Calu3 (cell line): Measurements from ENCODE around the gene KCNK5. TPM values are rescaled to one million over a fixed set of nuclear protein-coding genes. Genes with fewer than 3 reads are reported as not detected.

Experiments
- BruUV-seq: library from RNA; stranded (reverse); fragments of 400-500 nt; replicated peaks from 2 replicates; lab custom pipeline; 2021; lab: Mats Ljungman, UMichigan
- CTCF ChIA-PET: fragments of 300-600 bp; sonication (Branson Sonifier 250); formaldehyde crosslinking; loops from one replicate; lab custom pipeline; 2022; ENCODE audit warnings: antibody characterized with exemption; lab: Charles Lee
- DNase-seq: peaks from one replicate; pipeline ENCODE4 v3.0.0; 2022
- H3K27ac Mint-ChIP-seq: one replicate; pipeline ENCODE4 v1.8.0; 2022; ENCODE audit warnings: mixed read lengths; ENCODE audit not compliant: unreplicated experiment
- H3K27me3 Mint-ChIP-seq: one replicate; pipeline ENCODE4 v1.8.0; 2022; ENCODE audit warnings: mixed read lengths; ENCODE audit not compliant: unreplicated experiment
- H3K36me3 Mint-ChIP-seq: one replicate; pipeline ENCODE4 v1.8.0; 2022; ENCODE audit warnings: mild to moderate bottlenecking, moderate library complexity, mixed read lengths; ENCODE audit not compliant: insufficient read depth, unreplicated experiment
- H3K4me1 Mint-ChIP-seq: one replicate; pipeline ENCODE4 v1.8.0; 2022; ENCODE audit warnings: mild to moderate bottlenecking, low read depth, mixed read lengths; ENCODE audit not compliant: unreplicated experiment
- H3K4me3 Mint-ChIP-seq: one replicate; pipeline ENCODE4 v1.8.0; 2022; ENCODE audit warnings: mild to moderate bottlenecking, low read depth, moderate library complexity, mixed read lengths; ENCODE audit not compliant: unreplicated experiment
- H3K9me3 Mint-ChIP-seq: one replicate; pipeline ENCODE4 v1.8.0; 2022; ENCODE audit warnings: low read depth, mixed read lengths; ENCODE audit not compliant: unreplicated experiment
- intact Hi-C: fragments of 100-400 bp; cut with micrococcal nuclease; formaldehyde crosslinking; loops from one replicate; pipeline ENCODE4 v1.10.0; 2022; ENCODE audit not compliant: unreplicated experiment
- total RNA-seq: library from RNA; stranded (reverse); gene quantifications from 2 replicates; pipeline ENCODE4 v1.2.3, GENCODE V29; 2022
- TF ChIP-seq, protein P1 (sequence below): fragments of 200-600 bp; IDR thresholded peaks from one replicate; pipeline ENCODE4 v1.8.0; 2022; ENCODE audit warnings: antibody characterized with exemption; ENCODE audit not compliant: unreplicated experiment

Gene KCNK5
- total RNA-seq, 1 experiment from 2014 or later: 62.4 TPM

DNA sequence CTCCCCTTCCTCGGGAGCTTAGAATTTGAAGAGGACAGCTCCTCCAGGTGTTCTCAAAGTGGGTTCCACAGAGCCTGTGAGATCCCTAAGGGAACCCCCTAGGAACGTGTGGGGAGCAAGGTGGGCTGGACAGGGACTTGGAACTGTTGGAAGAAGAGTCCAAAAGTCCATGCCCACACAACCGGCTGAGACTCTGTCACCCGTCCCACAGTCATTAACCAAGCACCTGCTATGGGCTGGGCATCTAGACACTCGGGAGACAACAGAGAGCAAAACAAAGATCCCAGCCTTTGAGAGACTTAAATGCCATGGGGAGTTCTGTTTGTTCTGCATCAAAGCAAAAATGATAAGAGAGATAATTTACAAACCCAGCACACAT is 62.4 kb downstream of the KCNK5 start:
- H3K27ac Mint-ChIP-seq: no peak overlapping the region
- CTCF ChIA-PET: interaction anchor here (1.1 to 3.9 kb wide), 5 partner anchors 19 to 143 kb away, joined by 4 to 31 read pairs (median 6); no protein-coding TSS in a partner anchor
- peaks cover 32% of the 10 kb centered on the region for H3K4me1 Mint-ChIP-seq
- no TSS peak for BruUV-seq
- TF ChIP-seq, protein P1, sequence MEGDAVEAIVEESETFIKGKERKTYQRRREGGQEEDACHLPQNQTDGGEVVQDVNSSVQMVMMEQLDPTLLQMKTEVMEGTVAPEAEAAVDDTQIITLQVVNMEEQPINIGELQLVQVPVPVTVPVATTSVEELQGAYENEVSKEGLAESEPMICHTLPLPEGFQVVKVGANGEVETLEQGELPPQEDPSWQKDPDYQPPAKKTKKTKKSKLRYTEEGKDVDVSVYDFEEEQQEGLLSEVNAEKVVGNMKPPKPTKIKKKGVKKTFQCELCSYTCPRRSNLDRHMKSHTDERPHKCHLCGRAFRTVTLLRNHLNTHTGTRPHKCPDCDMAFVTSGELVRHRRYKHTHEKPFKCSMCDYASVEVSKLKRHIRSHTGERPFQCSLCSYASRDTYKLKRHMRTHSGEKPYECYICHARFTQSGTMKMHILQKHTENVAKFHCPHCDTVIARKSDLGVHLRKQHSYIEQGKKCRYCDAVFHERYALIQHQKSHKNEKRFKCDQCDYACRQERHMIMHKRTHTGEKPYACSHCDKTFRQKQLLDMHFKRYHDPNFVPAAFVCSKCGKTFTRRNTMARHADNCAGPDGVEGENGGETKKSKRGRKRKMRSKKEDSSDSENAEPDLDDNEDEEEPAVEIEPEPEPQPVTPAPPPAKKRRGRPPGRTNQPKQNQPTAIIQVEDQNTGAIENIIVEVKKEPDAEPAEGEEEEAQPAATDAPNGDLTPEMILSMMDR: no peak
- H3K9me3 Mint-ChIP-seq: no peaks in the 10 kb centered on the region
- no peaks in the 10 kb centered on the region for H3K27me3 Mint-ChIP-seq
- no peak overlapping the region for H3K4me3 Mint-ChIP-seq
- intact Hi-C loops: loop anchor here (1.0 to 5.0 kb wide), 3 partner anchors 35 to 136 kb away; no protein-coding TSS in a partner anchor
- peaks cover 11% of the 10 kb centered on the region for H3K36me3 Mint-ChIP-seq
- no peak for DNase-seq

GRCh38 chr6:39166189-39166911 is 62.9 kb downstream of the KCNK5 start:
- H3K27me3 Mint-ChIP-seq: no peaks in the 10 kb centered on the region
- peak; percentile 96 for DNase-seq
- H3K36me3 Mint-ChIP-seq: peaks cover 11% of the 10 kb centered on the region
- no TSS peak for BruUV-seq
- peaks cover 32% of the 10 kb centered on the region for H3K4me1 Mint-ChIP-seq
- no peak overlapping the region for H3K27ac Mint-ChIP-seq
- intact Hi-C loops: loop anchor here (1.0 to 5.0 kb wide), 3 partner anchors 36 to 137 kb away; no protein-coding TSS in a partner anchor
- no peak overlapping the region for H3K4me3 Mint-ChIP-seq
- no peaks in the 10 kb centered on the region for H3K9me3 Mint-ChIP-seq
- CTCF ChIA-PET: interaction anchor here (0.8 to 3.9 kb wide), 6 partner anchors 20 to 143 kb away, joined by 3 to 31 read pairs (median 6); no protein-coding TSS in a partner anchor
- TF ChIP-seq, protein P1: peak; percentile 99

GRCh38 chr6:39157511-39157910 is 71.8 kb downstream of the KCNK5 start:
- Mint-ChIP-seq H3K27ac (no peak overlapping the region), H3K9me3 (no peaks in the 10 kb centered on the region), H3K4me3 (no peak overlapping the region), H3K36me3 (no peaks in the 10 kb centered on the region), H3K4me1 (no peaks in the 10 kb centered on the region), H3K27me3 (peaks cover 2% of the 10 kb centered on the region)
- TF ChIP-seq, protein P1: no peak
- DNase-seq: no peak
- no TSS peak for BruUV-seq
- CTCF ChIA-PET: interaction anchor here (0.6 kb wide), 1 partner anchor 160 kb away, joined by 3 read pairs; no protein-coding TSS in a partner anchor
- intact Hi-C loops: loop anchor here (5.0 kb wide), 1 partner anchor 160 kb away; no protein-coding TSS in a partner anchor

DNA sequence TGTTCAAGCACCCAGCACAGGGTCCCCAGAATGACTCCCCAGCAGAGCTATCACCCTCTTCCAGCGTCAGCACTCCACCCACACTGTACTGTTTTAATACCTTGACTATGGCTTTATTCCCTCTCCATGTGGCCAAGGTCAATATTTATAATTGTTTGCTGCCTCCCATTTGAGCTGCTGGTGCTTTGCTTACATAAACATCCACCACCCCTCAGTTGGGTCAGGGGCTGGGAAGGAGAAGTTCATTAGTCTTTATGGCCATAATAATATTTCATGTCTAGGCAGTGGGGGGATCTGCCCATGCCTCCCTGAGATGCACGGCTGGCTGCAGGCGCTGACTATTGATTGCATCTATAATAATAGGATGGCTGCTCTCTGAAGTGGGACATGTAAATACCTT is 72.5 kb downstream of the KCNK5 start:
- no TSS peak for BruUV-seq
- DNase-seq: no peak
- CTCF ChIA-PET: interaction anchor here (0.6 kb wide), 1 partner anchor 124 kb away, joined by 3 read pairs; no protein-coding TSS in a partner anchor
- Mint-ChIP-seq H3K4me1 (no peaks in the 10 kb centered on the region), H3K27me3 (peaks cover 10% of the 10 kb centered on the region), H3K4me3 (no peak overlapping the region), H3K36me3 (no peaks in the 10 kb centered on the region), H3K9me3 (no peaks in the 10 kb centered on the region), H3K27ac (no peak overlapping the region)
- TF ChIP-seq, protein P1: no peak
- intact Hi-C loops: loop anchor here (5.0 kb wide), 1 partner anchor 160 kb away; no protein-coding TSS in a partner anchor
